Left lung (tissue), 10 donors: ENCODE data around the gene FIBP. TPM values are rescaled to one million over a fixed set of nuclear protein-coding genes. Genes with fewer than 3 reads are reported as not detected.
A peak's percentile ranks its signal among the peaks of the same experiment; 100 is the strongest.

Experiments used
- ATAC-seq: fragments of 200-7000 bp; cut with Tn5 transposase; one replicate; pipeline ENCODE4 v1.9.1; 2020; ENCODE audit warnings: moderate library complexity
- DNase-seq, 4 donors: peaks; one replicate each; pipeline ENCODE4 v3.0.0-alpha.2; 2013 to 2020
- H3K27ac ChIP-seq, 2 donors: fragments of 200-600 bp; sonication (generic) in 1 of 2; one replicate each; pipeline versions ENCODE4 v1.5.0 to v1.8.0; 2020 to 2021
- H3K27me3 ChIP-seq, 2 donors: fragments of 200-600 bp; sonication (generic) in 1 of 2; one replicate each; pipeline versions ENCODE4 v1.5.0 to v1.8.0; 2020 to 2021
- H3K36me3 ChIP-seq, 2 donors: fragments of 200-600 bp; sonication (generic) in 1 of 2; one replicate each; pipeline versions ENCODE4 v1.5.0 to v1.8.0; 2020 to 2021
- H3K4me1 ChIP-seq, 2 donors: fragments of 200-600 bp; one replicate each; pipeline ENCODE4 v1.8.0; 2021
- H3K4me3 ChIP-seq, 2 donors: fragments of 200-600 bp; sonication (generic) in 1 of 2; one replicate each; pipeline versions ENCODE4 v1.5.0 to v1.8.0; 2020 to 2021; ENCODE audit warnings: mild to moderate bottlenecking in 1 of 2
- H3K9me3 ChIP-seq, 2 donors: fragments of 200-600 bp; sonication (generic) in 1 of 2; one replicate each; pipeline versions ENCODE4 v1.5.0 to v1.8.0; 2020 to 2021
- CTCF ChIP-seq, 2 donors: fragments of 200-600 bp; sonication (generic) in 1 of 2; IDR thresholded peaks; one replicate each; pipeline versions ENCODE4 v1.5.0 to v1.8.0; 2021; ENCODE audit warnings: antibody characterized with exemption in 2 of 2
- intact Hi-C, 2 donors: fragments of 100-400 bp; cut with DNase I; formaldehyde crosslinking; loops; one replicate each; pipeline versions ENCODE4 v1.11.2 to v1.14.2; 2022
- polyA plus RNA-seq, 6 donors: library from polyadenylated mRNA; unstranded; fragments of 120-200 nt; gene quantifications; one replicate each; pipeline ENCODE4 v1.2.1, GENCODE V29; 2013; ENCODE audit not compliant: insufficient read length in 6 of 6
- total RNA-seq, 2 donors: library from RNA; stranded (reverse); fragmentation: NEBNext Ultra II Directional; extraction: Animal tissue kit (Norgen Biotek cat#: 25700); gene quantifications; one replicate each; pipeline ENCODE4 v1.2.1, GENCODE V29; 2021
- donor health status: DM: no; HTN: yes; CAD: no.
- donor health status: DM: no; HTN: no; CAD: no.

FIBP gene
- total and polyA plus RNA-seq, 8 donors: 56.5 to 83.0 (median 76.6) TPM

- Histone ChIP-seq H3K27me3 (no peaks in the 10 kb centered on the region), H3K27ac (no peak overlapping the region), H3K4me1 (peaks cover 20 to 30% of the 10 kb centered on the region in 2 donors), H3K36me3 (peaks cover 0 to 26% of the 10 kb centered on the region in 2 donors), H3K9me3 (no peaks in the 10 kb centered on the region), H3K4me3 (no peak overlapping the region)
- ATAC-seq: no peak
- no peak for TF ChIP-seq CTCF (IDR thresholded peaks at IDR 0.05)
- DNase-seq: no peak
- intact Hi-C loops: no loop called here
Measured at GRCh38 chr11:65921876-65922275, 33.6 kb upstream of the FIBP start.

- H3K4me3 ChIP-seq: peak overlapping the region in 1 of 2 donors; percentile 98
- intact Hi-C loops: no loop called here
Measured at GRCh38 chr11:65921033-65921555, 32.8 kb upstream of the FIBP start.

GRCh38 chr11:65920372-65920802, 32.1 kb upstream of the FIBP start:
- peaks cover 0 to 26% of the 10 kb centered on the region in 2 donors for H3K36me3 ChIP-seq
- intact Hi-C loops: no loop called here
- TF ChIP-seq CTCF (IDR thresholded peaks at IDR 0.05): no peak
- H3K27me3 ChIP-seq: no peaks in the 10 kb centered on the region
- DNase-seq (peak in 1 of 4 donors; percentile 78), ATAC-seq (no peak)
- peak overlapping the region; percentile 94 to 98 for H3K4me3 ChIP-seq
- H3K4me1 ChIP-seq: peaks cover 34 to 45% of the 10 kb centered on the region in 2 donors
- no peaks in the 10 kb centered on the region for H3K9me3 ChIP-seq
- H3K27ac ChIP-seq: no peak overlapping the region

More at GRCh38 chr11:65921033-65921555, 32.8 kb upstream of the FIBP start:
- no peak for TF ChIP-seq CTCF (IDR thresholded peaks at IDR 0.05)
- peaks cover 28 to 38% of the 10 kb centered on the region in 2 donors for H3K4me1 ChIP-seq
- no peak for DNase-seq
- peaks cover 0 to 26% of the 10 kb centered on the region in 2 donors for H3K36me3 ChIP-seq
- H3K9me3 ChIP-seq: no peaks in the 10 kb centered on the region
- H3K27ac ChIP-seq: no peak overlapping the region
- ATAC-seq: no peak
- no peaks in the 10 kb centered on the region for H3K27me3 ChIP-seq

- H3K27me3 ChIP-seq: no peaks in the 10 kb centered on the region
- H3K4me1 ChIP-seq: peaks cover 40 to 52% of the 10 kb centered on the region in 2 donors
- peak overlapping the region; percentile 81 to 89 for H3K27ac ChIP-seq
- DNase-seq (peak in 2 of 4 donors; percentile 57 to 86), ATAC-seq (peak; percentile 38)
- H3K36me3 ChIP-seq: peaks cover 0 to 26% of the 10 kb centered on the region in 2 donors
- peak overlapping the region; percentile 94 to 98 for H3K4me3 ChIP-seq
- intact Hi-C loops: no loop called here
- no peaks in the 10 kb centered on the region for H3K9me3 ChIP-seq
- no peak for TF ChIP-seq CTCF (IDR thresholded peaks at IDR 0.05)
Measured at GRCh38 chr11:65919573-65920371, 31.5 kb upstream of the FIBP start.

GRCh38 chr11:65919141-65919572, 30.9 kb upstream of the FIBP start, which contains the start of gene DRAP1:
Gene DRAP1, plus strand, starts transcription at chr11:65919426. Its CDS starts 76 bp downstream, at chr11:65919502.
- no peak for TF ChIP-seq CTCF (IDR thresholded peaks at IDR 0.05)
- Histone ChIP-seq H3K27me3 (no peaks in the 10 kb centered on the region), H3K27ac (peak within 1 kb of the TSS; percentile 91 to 94), H3K4me1 (peaks cover 41 to 56% of the 10 kb centered on the region in 2 donors), H3K36me3 (peaks cover 0 to 26% of the 10 kb centered on the region in 2 donors), H3K4me3 (peak within 1 kb of the TSS; percentile 94 to 98), H3K9me3 (no peaks in the 10 kb centered on the region)
- ATAC-seq: peak; percentile 93
- DNase-seq: peak; percentile 95 to 100 (median 98)
- intact Hi-C loops: no loop called here
